Astrocyte (in vitro differentiated cells and primary cell): ENCODE data around the gene MROH7. TPM values are rescaled to one million over a fixed set of nuclear protein-coding genes. Genes with fewer than 3 reads are reported as not detected.

ENCODE experiments used
- DNase-seq: peaks from one replicate; pipeline ENCODE4 v3.0.0-alpha.2; 2010; ENCODE audit warnings: low read depth
- FAIRE-seq: peaks from 2 replicates; lab custom pipeline; 2011; peaks lifted over from hg19 to GRCh38; lab: Jason Lieb, UNC
- H2AFZ ChIP-seq: 2 replicates; pipeline ENCODE4 v1.6.0; 2012; ENCODE audit warnings: low read depth, low read length, inconsistent platforms
- H3K27ac ChIP-seq: 2 replicates; pipeline ENCODE4 v1.5.1; 2011; ENCODE audit warnings: low read depth, low read length, inconsistent platforms
- H3K27me3 ChIP-seq: 2 replicates; pipeline ENCODE4 v1.6.0; 2011; ENCODE audit warnings: low read length, inconsistent platforms; ENCODE audit not compliant: insufficient read depth
- H3K36me3 ChIP-seq: 2 replicates; pipeline ENCODE4 v1.5.1; 2011; ENCODE audit warnings: low read length, inconsistent platforms; ENCODE audit not compliant: insufficient read depth
- H3K4me1 ChIP-seq: 2 replicates; pipeline ENCODE4 v1.5.1; 2011; ENCODE audit warnings: low read length, inconsistent platforms; ENCODE audit not compliant: insufficient read depth
- H3K4me2 ChIP-seq: 2 replicates; pipeline ENCODE4 v1.6.0; 2012; ENCODE audit warnings: low read length, inconsistent platforms
- H3K4me3 ChIP-seq: 2 replicates; pipeline ENCODE4 v1.5.1; 2011; ENCODE audit warnings: low read depth, mild to moderate bottlenecking, low read length, inconsistent platforms; ENCODE audit not compliant: insufficient read depth
- H3K79me2 ChIP-seq: 2 replicates; pipeline ENCODE4 v1.6.0; 2012; ENCODE audit warnings: mild to moderate bottlenecking, low read length, inconsistent platforms; ENCODE audit not compliant: insufficient read depth
- H3K9ac ChIP-seq: 2 replicates; pipeline ENCODE4 v1.6.0; 2012; ENCODE audit warnings: mild to moderate bottlenecking, low read length, inconsistent platforms
- H3K9me3 ChIP-seq: 2 replicates; pipeline ENCODE4 v1.5.1; 2012; ENCODE audit warnings: low read depth, mild to moderate bottlenecking, low read length, inconsistent platforms; ENCODE audit not compliant: insufficient read depth
- H4K20me1 ChIP-seq: 2 replicates; pipeline ENCODE4 v1.6.0; 2012; ENCODE audit warnings: low read length, inconsistent platforms; ENCODE audit not compliant: insufficient read depth
- H3K27ac Mint-ChIP-seq: one replicate; pipeline ENCODE4 v1.8.0; 2021; ENCODE audit warnings: mild to moderate bottlenecking, mixed read lengths; ENCODE audit not compliant: unreplicated experiment
- H3K27me3 Mint-ChIP-seq: one replicate; pipeline ENCODE4 v1.8.0; 2021; ENCODE audit warnings: low read depth, mixed read lengths; ENCODE audit not compliant: unreplicated experiment
- H3K36me3 Mint-ChIP-seq: one replicate; pipeline ENCODE4 v1.8.0; 2021; ENCODE audit warnings: low read depth, mixed read lengths; ENCODE audit not compliant: unreplicated experiment
- H3K4me1 Mint-ChIP-seq: one replicate; pipeline ENCODE4 v1.8.0; 2021; ENCODE audit warnings: low read depth, mixed read lengths; ENCODE audit not compliant: unreplicated experiment
- H3K4me3 Mint-ChIP-seq: one replicate; pipeline ENCODE4 v1.8.0; 2021; ENCODE audit warnings: mild to moderate bottlenecking, moderate library complexity, mixed read lengths; ENCODE audit not compliant: unreplicated experiment
- H3K9me3 Mint-ChIP-seq: one replicate; pipeline ENCODE4 v1.8.0; 2021; ENCODE audit warnings: mild to moderate bottlenecking, mixed read lengths; ENCODE audit not compliant: unreplicated experiment
- CTCF ChIP-seq: IDR thresholded peaks from 2 replicates; pipeline ENCODE4 v1.5.1; 2011; ENCODE audit warnings: low read depth, mild to moderate bottlenecking, inconsistent platforms, low read length, moderate library complexity; ENCODE audit not compliant: insufficient read depth
- EZH2 ChIP-seq: IDR thresholded peaks from 2 replicates; pipeline ENCODE4 v1.6.1; 2012; ENCODE audit warnings: mild to moderate bottlenecking, low read length, inconsistent platforms; ENCODE audit not compliant: insufficient read depth
- total RNA-seq: library from RNA; stranded (reverse); gene quantifications from 2 replicates; pipeline ENCODE4 v1.2.1, GENCODE V29; 2021

MROH7 gene
- total RNA-seq, 1 donor from 2014 or later: not detected

- TF ChIP-seq CTCF: no peak
- TF ChIP-seq EZH2: no peak
- Mint-ChIP-seq H3K27me3 (peaks cover 18% of the 10 kb centered on the region), H3K4me1 (peaks cover 6% of the 10 kb centered on the region), H3K9me3 (no peaks in the 10 kb centered on the region), H3K36me3 (no peaks in the 10 kb centered on the region), H3K27ac (peak overlapping the region; percentile 77), H3K4me3 (peak overlapping the region; percentile 95)
- Histone ChIP-seq H3K4me3 (peak overlapping the region; percentile 80), H2AFZ (peak overlapping the region; percentile 88), H3K27ac (peak overlapping the region; percentile 94), H3K27me3 (no peaks in the 10 kb centered on the region), H3K9me3 (no peaks in the 10 kb centered on the region), H3K9ac (peak overlapping the region; percentile 91), H3K36me3 (peaks cover 8% of the 10 kb centered on the region), H4K20me1 (peaks cover under 1% of the 10 kb centered on the region), H3K4me2 (peak overlapping the region; percentile 88), H3K79me2 (peaks cover 34% of the 10 kb centered on the region), H3K4me1 (peaks cover 7% of the 10 kb centered on the region)
- FAIRE-seq (no peak), DNase-seq (peak; percentile 73)
Measured at GRCh38 chr1:54716299-54717047, 74.9 kb downstream of the MROH7 start.

GRCh38 chr1:54721719-54722118 lies 80.1 kb downstream of the MROH7 start:
- no peak for FAIRE-seq

More at GRCh38 chr1:54721719-54722118, 80.1 kb downstream of the MROH7 start:
- Histone ChIP-seq H3K9ac (no peak overlapping the region), H4K20me1 (peaks cover 3% of the 10 kb centered on the region), H3K4me1 (peaks cover 4% of the 10 kb centered on the region), H3K4me3 (no peak overlapping the region), H3K4me2 (no peak overlapping the region), H3K36me3 (peaks cover 48% of the 10 kb centered on the region), H3K79me2 (peaks cover 24% of the 10 kb centered on the region), H2AFZ (no peak overlapping the region), H3K27ac (no peak overlapping the region), H3K9me3 (no peaks in the 10 kb centered on the region), H3K27me3 (no peaks in the 10 kb centered on the region)
- Mint-ChIP-seq H3K4me1 (no peaks in the 10 kb centered on the region), H3K4me3 (no peak overlapping the region), H3K27ac (no peak overlapping the region), H3K27me3 (no peaks in the 10 kb centered on the region), H3K36me3 (peaks cover 33% of the 10 kb centered on the region), H3K9me3 (peaks cover 15% of the 10 kb centered on the region)
- DNase-seq: no peak
- TF ChIP-seq CTCF (no peak), EZH2 (no peak)
